Activated T-cell treated with anti-CD3 and anti-CD28 coated beads for 24 hours (primary cell): ENCODE data around the gene MAML2.

Experiments
- DNase-seq: peaks from one replicate; pipeline ENCODE4 v3.0.0-alpha.2; 2020; ENCODE audit warnings: low read depth

The MAML2 gene

GRCh38 chr11:96098511-96099241, 244.3 kb downstream of the MAML2 start:
- no peak for DNase-seq

DNA sequence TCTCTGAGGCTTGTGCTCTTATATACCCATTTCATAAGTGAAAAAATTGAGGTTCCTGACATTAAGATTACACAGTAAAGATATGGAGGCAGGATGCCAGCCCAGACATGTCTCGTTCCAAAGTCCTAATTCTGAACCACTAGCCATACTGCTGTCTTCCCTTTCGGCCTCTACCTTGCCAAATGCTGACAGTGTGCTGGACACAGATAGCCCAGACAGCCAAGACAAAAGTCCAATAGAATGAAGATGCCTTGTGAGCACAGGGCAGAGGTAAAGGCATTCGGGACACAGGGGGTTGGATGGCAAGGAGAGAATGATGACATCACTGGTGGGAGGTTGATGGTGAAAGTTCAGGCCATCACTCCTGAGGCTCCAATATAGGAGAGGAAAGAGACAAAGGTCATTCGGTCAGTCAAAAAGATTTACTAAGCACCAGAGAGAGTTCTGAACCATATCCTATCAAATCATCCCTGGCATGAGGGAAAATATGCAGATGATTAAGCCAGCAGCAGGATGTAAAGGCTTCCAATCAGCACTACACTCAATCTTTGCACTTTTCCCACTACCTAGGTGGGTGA, 245.1 kb downstream of the MAML2 start:
- no peak for DNase-seq

GRCh38 chr11:96096360-96096759, 246.6 kb downstream of the MAML2 start:
- no peak for DNase-seq

- DNase-seq, result no peak
Measured at GRCh38 chr11:96095884-96096303, 247.1 kb downstream of the MAML2 start.

- no peak for DNase-seq
Measured at GRCh38 chr11:96094156-96094555, 248.8 kb downstream of the MAML2 start.

GRCh38 chr11:96092511-96092910, 250.5 kb downstream of the MAML2 start:
- DNase-seq, result no peak

DNA sequence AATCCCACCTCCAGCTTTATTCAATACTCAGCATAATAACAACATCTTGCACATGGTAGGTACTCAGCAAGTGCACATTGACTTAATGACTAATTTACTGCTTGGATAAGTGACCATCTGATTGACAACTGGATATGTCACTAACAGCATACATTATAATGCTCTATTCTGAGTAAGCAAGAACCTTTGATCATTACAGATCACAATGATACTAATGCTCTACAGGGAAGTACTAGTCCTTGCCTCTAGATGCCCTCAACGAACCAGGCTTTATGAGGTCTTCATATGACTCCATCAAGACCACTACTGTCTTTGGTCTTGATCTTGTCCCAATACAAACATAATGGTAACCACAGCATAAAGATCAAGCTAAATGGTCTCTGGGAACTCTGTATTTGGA, 251.5 kb downstream of the MAML2 start:
- no peak for DNase-seq

DNA sequence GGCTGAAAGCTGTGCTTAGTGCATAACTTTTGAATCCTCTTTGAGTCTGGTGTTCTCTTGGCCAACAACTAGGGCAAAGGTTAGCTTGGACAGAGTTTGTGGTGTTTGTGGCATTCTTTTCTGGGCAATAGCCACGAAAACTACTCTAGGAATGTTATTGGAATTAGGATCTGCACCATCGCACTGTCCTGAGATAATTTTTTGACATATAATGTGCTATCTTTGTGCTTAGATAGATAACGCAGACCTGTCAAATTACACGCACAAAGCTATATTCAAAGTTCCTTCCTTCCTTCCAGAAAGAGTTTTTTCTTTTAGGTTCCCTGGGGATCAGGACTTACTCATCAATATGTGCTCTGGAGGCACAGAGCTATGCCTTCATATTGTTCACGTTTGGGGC, 252.3 kb downstream of the MAML2 start:
- DNase-seq, result no peak

GRCh38 chr11:96088914-96089313, 254.1 kb downstream of the MAML2 start:
- no peak for DNase-seq

DNA sequence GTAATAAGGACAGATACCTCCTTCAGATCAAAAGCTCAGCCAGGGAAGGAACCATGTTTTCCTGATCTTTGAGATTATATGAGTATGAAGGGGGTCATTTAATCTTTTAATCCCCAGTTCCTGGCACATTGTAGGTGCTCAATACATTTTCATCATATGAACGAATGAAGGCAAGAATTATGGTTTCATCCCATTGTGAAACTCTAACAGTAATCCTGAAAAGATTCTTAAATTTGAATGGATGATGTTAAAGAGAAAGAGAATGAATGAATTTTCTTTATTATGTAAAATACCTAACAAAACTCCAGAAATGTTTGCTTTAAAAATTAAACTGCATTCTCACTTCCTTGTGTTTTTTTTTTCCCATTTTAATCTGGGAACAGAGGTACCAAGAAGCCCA, 256.9 kb downstream of the MAML2 start:
- no peak for DNase-seq

- no peak for DNase-seq
Measured at GRCh38 chr11:96085319-96085930, 257.6 kb downstream of the MAML2 start.

- no peak for DNase-seq
Measured at GRCh38 chr11:96084610-96085318, 258.2 kb downstream of the MAML2 start.

DNA sequence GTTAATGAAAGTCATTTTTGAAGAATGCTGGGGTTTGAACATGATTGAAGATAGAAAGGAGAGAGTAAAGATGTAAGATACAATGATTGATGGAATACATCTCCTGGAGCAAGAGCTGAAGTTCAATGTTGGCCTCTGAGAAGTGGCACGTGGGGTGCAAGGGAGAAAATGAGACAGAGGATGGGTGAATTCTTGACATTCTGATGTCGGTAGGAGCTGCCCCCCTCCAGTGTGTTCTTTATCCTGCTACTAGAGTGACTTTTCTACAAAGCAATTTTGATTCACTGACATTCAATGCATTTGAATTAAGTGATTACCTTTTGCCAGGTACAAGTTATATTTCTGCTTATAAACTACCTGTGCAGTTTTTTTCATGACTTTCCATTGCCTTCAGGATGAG, 260.1 kb downstream of the MAML2 start:
- no peak for DNase-seq

DNA sequence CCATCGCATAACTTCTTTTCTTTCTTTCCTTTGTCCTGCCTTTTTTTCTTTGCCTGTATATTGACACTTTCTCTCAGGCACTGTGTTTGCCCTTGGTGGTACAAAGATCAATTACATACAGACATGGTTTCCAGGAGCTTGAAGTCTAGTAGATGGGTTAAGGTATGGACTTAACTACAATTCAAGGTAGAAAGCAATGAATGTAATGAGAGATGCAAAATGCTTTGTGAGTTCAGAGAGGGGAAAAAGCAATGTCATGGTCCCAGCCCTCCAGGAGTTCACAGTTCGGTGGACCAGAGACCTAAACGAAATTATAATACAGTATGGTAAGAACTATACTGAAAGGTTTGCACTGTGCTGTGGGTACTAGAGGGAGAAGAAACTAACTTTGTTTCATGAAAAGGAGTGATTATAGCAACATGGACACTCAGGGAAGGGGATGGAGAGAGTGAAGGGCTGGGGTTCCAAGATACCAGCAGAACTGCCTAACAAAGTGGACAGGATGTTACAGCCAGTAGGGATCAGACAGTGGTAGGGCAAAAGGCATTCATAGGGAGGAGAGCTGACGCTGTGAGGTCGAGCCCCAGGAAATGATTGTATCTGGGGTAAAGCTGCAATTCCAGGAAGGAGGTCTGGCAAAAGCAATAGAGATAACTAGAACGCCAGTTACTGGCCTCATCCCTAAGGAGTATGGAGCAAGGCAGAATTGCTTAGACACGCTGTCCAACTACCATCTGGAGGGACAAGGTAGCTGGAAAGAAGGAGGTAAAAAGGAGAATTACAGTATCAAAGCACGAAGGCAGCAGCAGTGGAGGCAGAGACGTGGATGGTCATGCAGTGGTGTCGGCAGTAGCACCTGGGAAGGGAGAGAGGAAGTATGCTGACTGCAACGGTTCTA, 260.7 kb downstream of the MAML2 start:
- DNase-seq, result no peak

GRCh38 chr11:96081561-96081960, 261.4 kb downstream of the MAML2 start:
- DNase-seq, result no peak

DNA sequence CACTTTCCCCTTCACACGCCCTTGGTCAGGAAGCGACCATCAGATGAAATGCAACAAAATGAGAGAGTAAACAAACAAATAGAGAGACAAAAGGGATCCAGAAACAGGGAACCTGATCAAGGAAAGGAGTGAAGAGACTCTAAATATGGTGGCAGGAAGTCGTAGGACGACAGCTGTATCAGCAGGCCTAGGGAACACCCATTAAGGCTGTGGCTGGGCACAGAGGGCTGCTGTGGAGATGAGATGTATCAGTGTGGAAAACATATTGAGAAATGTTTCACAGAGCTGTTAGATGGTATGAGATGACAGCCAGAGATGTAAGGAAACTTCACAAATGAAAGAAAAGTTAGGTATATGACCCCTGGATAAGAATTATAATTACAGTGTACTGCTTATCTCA, 263.3 kb downstream of the MAML2 start:
- DNase-seq, result no peak

DNA sequence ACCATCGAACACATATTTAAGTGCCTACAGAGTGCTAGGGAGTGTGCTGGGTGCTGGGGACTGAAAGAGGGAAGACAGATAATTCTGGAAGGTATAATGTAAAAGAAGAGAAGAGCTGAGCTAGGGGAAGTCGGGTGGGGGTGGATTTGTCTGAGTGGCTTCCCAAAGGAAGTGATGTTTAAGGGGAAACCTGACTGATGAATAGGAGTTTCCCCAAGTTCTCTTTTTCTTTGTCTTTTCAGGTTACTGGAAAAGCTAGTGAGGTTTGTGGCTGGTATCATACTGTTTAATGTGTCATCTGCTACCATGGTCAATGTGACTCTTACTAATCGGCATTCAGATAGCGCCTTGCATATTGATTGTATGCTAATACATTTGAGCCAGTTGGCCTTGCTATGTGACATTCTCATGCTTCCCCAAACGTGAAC, 267.4 kb downstream of the MAML2 start:
- no peak for DNase-seq

DNA sequence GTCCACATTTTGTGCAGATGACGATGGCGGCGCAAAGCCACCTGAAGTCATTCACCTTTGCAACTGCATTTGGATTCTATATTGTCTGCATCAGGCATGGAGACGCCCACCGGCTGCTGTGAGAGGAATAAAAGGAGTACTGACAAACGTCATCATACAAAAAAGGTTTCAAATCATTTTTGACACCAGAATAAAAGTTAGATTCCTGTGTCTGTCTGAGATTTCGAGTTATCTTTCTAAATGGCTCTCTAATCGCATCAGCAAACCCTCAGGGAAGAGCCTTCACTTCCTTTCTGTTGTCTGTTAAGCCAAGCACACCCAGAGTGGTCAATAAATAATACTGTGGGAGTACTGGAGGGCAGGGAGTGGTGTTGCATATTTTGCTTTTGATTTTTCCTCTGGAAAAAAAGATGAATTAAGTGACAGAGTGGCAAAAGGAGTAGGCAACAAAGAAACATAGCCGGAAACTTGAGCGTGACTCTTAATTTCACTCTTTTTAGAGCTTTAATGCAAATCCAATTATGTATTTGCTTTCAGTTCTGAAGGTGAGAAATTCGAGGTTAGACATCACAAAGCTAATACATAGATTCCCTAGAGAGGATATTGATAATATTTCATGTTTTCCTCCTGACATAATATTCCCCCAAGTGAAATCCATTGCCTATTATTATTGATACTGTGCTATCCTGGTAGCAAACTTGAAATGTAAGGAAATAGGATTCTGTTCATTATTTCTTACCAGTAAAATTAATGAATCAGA, 268.3 kb downstream of the MAML2 start:
- no peak for DNase-seq

DNA sequence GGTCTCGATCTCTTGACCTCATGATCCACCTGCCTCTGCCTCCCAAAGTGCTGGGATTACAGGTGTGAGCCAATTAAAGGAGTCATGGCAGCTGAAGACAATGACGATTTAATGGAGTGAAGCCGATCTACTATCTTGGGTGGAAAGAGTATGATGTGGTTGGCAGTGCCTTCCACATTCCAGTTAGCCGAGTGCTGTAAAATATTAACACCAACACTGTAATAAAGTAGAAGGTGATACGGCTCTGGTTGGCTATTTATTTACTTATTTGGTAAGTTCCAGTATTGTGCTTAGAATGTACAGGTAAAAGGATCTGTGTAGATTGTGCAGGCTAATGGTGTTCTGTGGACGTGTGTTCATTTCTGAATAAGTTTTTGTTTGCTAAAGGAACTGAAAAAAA, 269.5 kb downstream of the MAML2 start:
- DNase-seq, result no peak

DNA sequence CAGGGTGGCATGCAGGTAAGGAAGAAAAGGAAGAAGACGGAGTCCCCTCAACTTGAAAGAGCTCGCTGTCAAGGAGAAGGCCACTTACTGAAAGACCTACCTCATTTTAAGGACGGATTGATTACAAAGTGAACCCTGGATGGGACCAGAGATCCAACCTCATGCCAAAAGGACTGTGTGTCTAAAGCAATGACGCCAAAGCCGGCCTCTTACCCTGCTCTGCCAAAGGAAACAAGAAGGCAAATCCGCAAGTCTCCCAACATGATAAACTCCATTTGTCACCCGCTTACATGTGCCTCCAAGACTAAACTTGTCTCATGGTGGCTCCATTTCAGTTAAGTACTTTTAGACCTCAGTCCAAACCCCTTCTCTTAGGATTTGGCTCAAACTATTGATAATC, 270.4 kb downstream of the MAML2 start:
- DNase-seq, result no peak

DNA sequence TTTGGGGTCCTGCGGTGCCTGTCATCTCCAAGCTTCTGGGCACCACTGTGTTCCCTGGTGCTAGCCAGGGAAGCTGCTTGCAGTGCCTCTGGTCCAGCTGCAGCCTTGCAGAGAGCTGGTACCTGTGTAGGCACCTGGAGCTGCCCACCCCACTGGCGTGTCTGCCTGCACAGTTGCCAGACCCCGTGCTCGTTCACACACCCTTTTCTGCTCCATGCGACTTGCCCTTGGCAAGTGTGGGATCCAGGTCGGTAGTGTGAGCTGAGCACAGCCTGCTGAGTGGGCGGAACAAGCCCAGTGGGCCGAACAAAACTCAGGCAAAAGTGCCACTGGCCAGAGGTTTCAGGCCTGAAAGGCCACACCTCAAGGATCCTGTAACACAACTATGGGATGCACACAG, 272.5 kb downstream of the MAML2 start:
- DNase-seq, result no peak
